Smooth muscle cell (in vitro differentiated cells): ENCODE results near the gene ANP32A. TPM values are rescaled to one million over a fixed set of nuclear protein-coding genes. Genes with fewer than 3 reads are reported as not detected.

Source experiments
- DNase-seq: peaks from one replicate; lab custom pipeline; 2025; ENCODE audit not compliant: unreplicated experiment; lab: John Stamatoyannopoulos, UW
- H2AFZ ChIP-seq: fragments of 200-600 bp; sonication (generic); 2 replicates; pipeline ENCODE4 v1.6.0; 2016; ENCODE audit warnings: antibody characterized with exemption, low read depth, mild to moderate bottlenecking
- H3F3A ChIP-seq: fragments of 200-600 bp; sonication (generic); 2 replicates; pipeline ENCODE4 v1.6.0; 2017; ENCODE audit warnings: antibody characterized with exemption, low read depth
- H3K27ac ChIP-seq: fragments of 200-600 bp; sonication (generic); 2 replicates; pipeline ENCODE4 v1.5.1; 2016; ENCODE audit warnings: low read depth, mild to moderate bottlenecking
- H3K27me3 ChIP-seq: fragments of 200-600 bp; sonication (generic); 2 replicates; pipeline ENCODE4 v1.6.1; 2016; ENCODE audit warnings: low read depth, mild to moderate bottlenecking
- H3K36me3 ChIP-seq: fragments of 200-600 bp; sonication (generic); 2 replicates; pipeline ENCODE4 v1.5.1; 2016; ENCODE audit warnings: low read depth
- H3K4me1 ChIP-seq: fragments of 200-600 bp; sonication (generic); 2 replicates; pipeline ENCODE4 v1.5.1; 2016; ENCODE audit warnings: low read depth
- H3K4me2 ChIP-seq: fragments of 200-600 bp; sonication (generic); 2 replicates; pipeline ENCODE4 v1.6.0; 2016; ENCODE audit warnings: mild to moderate bottlenecking
- H3K4me3 ChIP-seq: fragments of 200-600 bp; sonication (generic); 2 replicates; pipeline ENCODE4 v1.5.1; 2016; ENCODE audit warnings: mild to moderate bottlenecking
- H3K79me2 ChIP-seq: fragments of 200-600 bp; sonication (generic); 2 replicates; pipeline ENCODE4 v1.6.0; 2016; ENCODE audit warnings: low read depth, mild to moderate bottlenecking
- H3K9ac ChIP-seq: fragments of 200-600 bp; sonication (generic); 2 replicates; pipeline ENCODE4 v1.6.0; 2016; ENCODE audit warnings: low read depth
- H3K9me3 ChIP-seq: fragments of 200-600 bp; sonication (generic); replicated peaks from 2 replicates; pipeline ENCODE4 v1.5.1; 2016; ENCODE audit warnings: low read depth
- H4K20me1 ChIP-seq: fragments of 200-600 bp; sonication (generic); 2 replicates; pipeline ENCODE4 v1.6.0; 2016; ENCODE audit warnings: low read depth
- CTCF ChIP-seq: fragments of 200-600 bp; sonication (generic); IDR thresholded peaks from 2 replicates; pipeline ENCODE4 v1.5.1; 2017; ENCODE audit warnings: borderline replicate concordance, mild to moderate bottlenecking, antibody characterized with exemption; ENCODE audit not compliant: insufficient read depth, poor library complexity, severe bottlenecking
- WGBS: methylation state at CpG from one replicate; pipeline ENCODE4 v1.1.7; 2016; ENCODE audit warnings: low lambda C conversion rate; 5-methylcytosine and 5-hydroxymethylcytosine counted together
- polyA plus RNA-seq: library from polyadenylated mRNA; unstranded; fragments of >200 nt; fragmentation: Nextera tagmentation; extraction: Ambion mirVana; gene quantifications from 2 replicates; pipeline ENCODE4 v1.2.1, GENCODE V29; 2016
- total RNA-seq: library from RNA; depleted of rRNA; stranded (reverse); fragments of >200 nt; gene quantifications from 2 replicates; pipeline ENCODE4 v1.2.3, GENCODE V29; 2014

The ANP32A gene
- total and polyA plus RNA-seq, 2 experiments from 2014 or later, result 63.1 to 93.7 TPM

DNA sequence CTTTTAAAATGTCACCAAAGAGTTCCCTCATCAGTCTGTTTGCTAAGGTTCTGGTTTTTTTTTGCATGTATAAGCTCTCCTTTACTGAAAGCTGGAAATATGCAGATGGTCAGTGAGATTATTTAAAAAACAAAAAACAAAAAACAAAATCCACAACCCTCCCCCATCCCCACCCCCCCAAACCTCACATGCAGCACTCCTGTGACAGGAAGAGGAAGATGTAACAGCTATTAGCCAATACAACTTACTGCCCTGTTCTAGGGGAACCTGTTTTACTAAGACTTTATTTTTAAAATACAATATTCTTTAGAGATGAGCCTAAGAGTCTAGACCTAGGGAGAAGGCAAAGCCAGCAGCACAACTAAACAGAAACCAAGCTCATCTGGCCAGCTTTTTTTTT is 39.5 kb downstream of the ANP32A start:
- peaks cover 47% of the 10 kb centered on the region for H4K20me1 ChIP-seq
- no peak overlapping the region for H2AFZ ChIP-seq
- no peak overlapping the region for H3K4me2 ChIP-seq
- H3K27ac ChIP-seq, result no peak overlapping the region
- DNase-seq, result no peak
- H3K9me3 ChIP-seq, result no peaks in the 10 kb centered on the region
- no peaks in the 10 kb centered on the region for H3K27me3 ChIP-seq
- TF ChIP-seq CTCF, result no peak
- peaks cover 3% of the 10 kb centered on the region for H3F3A ChIP-seq
- no peak overlapping the region for H3K4me3 ChIP-seq
- H3K4me1 ChIP-seq, result no peaks in the 10 kb centered on the region
- peaks cover 4% of the 10 kb centered on the region for H3K36me3 ChIP-seq
- no peak overlapping the region for H3K9ac ChIP-seq
- H3K79me2 ChIP-seq, result peaks cover 7% of the 10 kb centered on the region

GRCh38 chr15:68778876-68779275 is 41.8 kb downstream of the ANP32A start:
- peaks cover 26% of the 10 kb centered on the region for H4K20me1 ChIP-seq
- 94% methylated on average over 9 of the region's 9 CpGs for WGBS

GRCh38 chr15:68776477-68777270 is 44.0 kb downstream of the ANP32A start:
- DNase-seq, result no peak
- no peak overlapping the region for H2AFZ ChIP-seq
- H3K9ac ChIP-seq, result no peak overlapping the region
- H3K4me2 ChIP-seq, result no peak overlapping the region
- no peaks in the 10 kb centered on the region for H3K9me3 ChIP-seq
- TF ChIP-seq CTCF, result no peak
- no peaks in the 10 kb centered on the region for H3K27me3 ChIP-seq
- peaks cover 4% of the 10 kb centered on the region for H3K36me3 ChIP-seq
- no peak overlapping the region for H3K4me3 ChIP-seq
- WGBS, result 88% methylated on average over 10 of the region's 10 CpGs
- no peaks in the 10 kb centered on the region for H3K4me1 ChIP-seq
- H3K79me2 ChIP-seq, result no peaks in the 10 kb centered on the region
- no peak overlapping the region for H3K27ac ChIP-seq
- peaks cover 3% of the 10 kb centered on the region for H3F3A ChIP-seq
- peaks cover 7% of the 10 kb centered on the region for H4K20me1 ChIP-seq

More at GRCh38 chr15:68778876-68779275, 41.8 kb downstream of the ANP32A start:
- no peak overlapping the region for H3K9ac ChIP-seq
- H3K36me3 ChIP-seq, result peaks cover 4% of the 10 kb centered on the region
- DNase-seq, result no peak
- no peak overlapping the region for H3K4me3 ChIP-seq
- no peaks in the 10 kb centered on the region for H3K9me3 ChIP-seq
- TF ChIP-seq CTCF, result no peak
- no peaks in the 10 kb centered on the region for H3K4me1 ChIP-seq
- H2AFZ ChIP-seq, result no peak overlapping the region
- no peak overlapping the region for H3K4me2 ChIP-seq
- H3K79me2 ChIP-seq, result no peaks in the 10 kb centered on the region
- no peak overlapping the region for H3K27ac ChIP-seq
- H3K27me3 ChIP-seq, result no peaks in the 10 kb centered on the region
- peaks cover 3% of the 10 kb centered on the region for H3F3A ChIP-seq
